CD4-positive, CD25-positive, alpha-beta regulatory T cell (primary cell): ENCODE measurements around the gene OR1J4. TPM values are rescaled to one million over a fixed set of nuclear protein-coding genes. Genes with fewer than 3 reads are reported as not detected.

ENCODE experiments used
- ATAC-seq, 2 donors: fragments of 150-1000 bp; cut with Tn5 transposase; one replicate each; pipeline ENCODE4 v1.10.0; 2021; ENCODE audit warnings: low read depth in 2 of 2, moderate number of reproducible peaks in 2 of 2, moderate library complexity in 1 of 2
- DNase-seq, 3 donors: peaks; one replicate each; pipeline versions ENCODE4 v3.0.0 to v3.0.0-alpha.2; 2012 to 2022; ENCODE audit warnings: mixed read lengths in 1 of 3
- H3K27ac ChIP-seq: one replicate; pipeline ENCODE4 v1.7.0; 2013; ENCODE audit warnings: mild to moderate bottlenecking, low read length; ENCODE audit not compliant: insufficient read depth, poor library complexity, severe bottlenecking
- H3K27me3 ChIP-seq: one replicate; pipeline ENCODE4 v1.7.0; 2013; ENCODE audit warnings: low read length; ENCODE audit not compliant: control insufficient read depth, insufficient read depth
- H3K36me3 ChIP-seq: one replicate; pipeline ENCODE4 v1.7.0; 2013; ENCODE audit warnings: mild to moderate bottlenecking, low read length, moderate library complexity; ENCODE audit not compliant: control insufficient read depth, insufficient read depth
- H3K4me1 ChIP-seq: 2 replicates; pipeline ENCODE4 v1.7.0; 2013; ENCODE audit warnings: mild to moderate bottlenecking, low read length; ENCODE audit not compliant: insufficient read depth, control insufficient read depth, poor library complexity, severe bottlenecking
- H3K4me3 ChIP-seq: one replicate; pipeline ENCODE4 v1.7.0; 2013; ENCODE audit warnings: low read depth, mild to moderate bottlenecking, low read length, moderate library complexity
- H3K9me3 ChIP-seq, 2 experiments: 1 replicate in 1 of 2; 2 replicates in 1 of 2; pipeline ENCODE4 v1.7.0; 2013; ENCODE audit warnings: low read length in 2 of 2, mild to moderate bottlenecking in 1 of 2, moderate library complexity in 1 of 2; ENCODE audit not compliant: control insufficient read depth in 2 of 2
- H3K27ac Mint-ChIP-seq, 3 donors: one replicate each; pipeline ENCODE4 v1.8.0; 2020 to 2022; ENCODE audit warnings: mild to moderate bottlenecking in 3 of 3, mixed read lengths in 3 of 3, moderate library complexity in 2 of 3
- H3K27me3 Mint-ChIP-seq: one replicate; pipeline ENCODE4 v1.8.0; 2022; ENCODE audit warnings: mild to moderate bottlenecking, mixed read lengths
- H3K36me3 Mint-ChIP-seq: one replicate; pipeline ENCODE4 v1.8.0; 2020; ENCODE audit warnings: mixed read lengths
- H3K4me1 Mint-ChIP-seq, 4 donors: one replicate each; pipeline ENCODE4 v1.8.0; 2020 to 2022; ENCODE audit warnings: mixed read lengths in 4 of 4, mild to moderate bottlenecking in 1 of 4
- H3K4me3 Mint-ChIP-seq, 4 donors: one replicate each; pipeline ENCODE4 v1.8.0; 2020 to 2022; ENCODE audit warnings: mild to moderate bottlenecking in 4 of 4, mixed read lengths in 4 of 4, moderate library complexity in 3 of 4
- H3K9me3 Mint-ChIP-seq, 7 donors: one replicate each; pipeline ENCODE4 v1.8.0; 2020 to 2022; ENCODE audit warnings: mixed read lengths in 7 of 7, mild to moderate bottlenecking in 3 of 7, moderate library complexity in 2 of 7
- polyA plus RNA-seq, 4 donors: library from polyadenylated mRNA; unstranded; fragments of 300-500 nt; fragmentation: Illumina TruSeq; gene quantifications; one replicate each; pipeline ENCODE4 v1.2.3, GENCODE V29; 2021
- total RNA-seq: library from RNA; stranded (reverse); gene quantifications from one replicate; pipeline ENCODE4 v1.2.3, GENCODE V29; 2022

The OR1J4 gene
- total and polyA plus RNA-seq, 5 donors from 2014 or later = 1.8 TPM; not detected in 4

GRCh38 chr9:122538757-122539156 is 19.8 kb downstream of the OR1J4 start:
- no peaks in the 10 kb centered on the region for H3K4me1 Mint-ChIP-seq
- peaks cover 0 to 6% (median 0%) of the 10 kb centered on the region in 7 donors for H3K9me3 Mint-ChIP-seq
- no peak overlapping the region for H3K4me3 Mint-ChIP-seq
- no peak overlapping the region for H3K4me3 ChIP-seq
- peaks cover 8% of the 10 kb centered on the region for H3K27me3 Mint-ChIP-seq
- H3K27ac ChIP-seq = no peak overlapping the region
- H3K36me3 ChIP-seq = no peaks in the 10 kb centered on the region
- no peaks in the 10 kb centered on the region for H3K27me3 ChIP-seq
- H3K9me3 ChIP-seq = no peaks in the 10 kb centered on the region
- H3K4me1 ChIP-seq = no peaks in the 10 kb centered on the region
- no peak for ATAC-seq
- H3K36me3 Mint-ChIP-seq = no peaks in the 10 kb centered on the region
- DNase-seq = no peak
- H3K27ac Mint-ChIP-seq = no peak overlapping the region

- Histone ChIP-seq H3K9me3 (no peaks in the 10 kb centered on the region), H3K27me3 (peaks cover 6% of the 10 kb centered on the region), H3K27ac (no peak overlapping the region), H3K4me1 (no peaks in the 10 kb centered on the region), H3K36me3 (no peaks in the 10 kb centered on the region), H3K4me3 (no peak overlapping the region)
- ATAC-seq (no peak), DNase-seq (no peak)
- no peak overlapping the region for H3K27ac Mint-ChIP-seq
- peaks cover 0 to 4% (median 0%) of the 10 kb centered on the region in 7 donors for H3K9me3 Mint-ChIP-seq
- peaks cover 13% of the 10 kb centered on the region for H3K27me3 Mint-ChIP-seq
- H3K36me3 Mint-ChIP-seq = no peaks in the 10 kb centered on the region
- H3K4me1 Mint-ChIP-seq = no peaks in the 10 kb centered on the region
- H3K4me3 Mint-ChIP-seq = no peak overlapping the region
Observed at GRCh38 chr9:122546196-122546595, 27.3 kb downstream of the OR1J4 start.

GRCh38 chr9:122551371-122551770 is 32.4 kb downstream of the OR1J4 start:
- ATAC-seq (no peak), DNase-seq (no peak)
- Mint-ChIP-seq H3K27me3 (peaks cover 20% of the 10 kb centered on the region), H3K4me1 (no peaks in the 10 kb centered on the region), H3K36me3 (no peaks in the 10 kb centered on the region), H3K9me3 (peaks cover 0 to 4% (median 1%) of the 10 kb centered on the region in 7 donors), H3K27ac (no peak overlapping the region), H3K4me3 (no peak overlapping the region)
- H3K36me3 ChIP-seq = no peaks in the 10 kb centered on the region
- no peak overlapping the region for H3K27ac ChIP-seq
- H3K4me3 ChIP-seq = no peak overlapping the region
- H3K27me3 ChIP-seq = peaks cover 8% of the 10 kb centered on the region
- H3K9me3 ChIP-seq = no peaks in the 10 kb centered on the region
- H3K4me1 ChIP-seq = no peaks in the 10 kb centered on the region

GRCh38 chr9:122552812-122553211 is 33.9 kb downstream of the OR1J4 start, which contains the start of gene OR1N2:
Gene OR1N2, plus strand, starts transcription at chr9:122553112. Its CDS starts 100 bp downstream, at chr9:122553212.
- no peaks in the 10 kb centered on the region for H3K4me1 ChIP-seq
- no peaks in the 10 kb centered on the region for H3K4me1 Mint-ChIP-seq
- no peaks in the 10 kb centered on the region for H3K36me3 Mint-ChIP-seq
- H3K27me3 Mint-ChIP-seq = peaks cover 24% of the 10 kb centered on the region
- ATAC-seq = no peak
- no peak within 1 kb of the TSS for H3K27ac ChIP-seq
- peaks cover 8% of the 10 kb centered on the region for H3K27me3 ChIP-seq
- no peak within 1 kb of the TSS for H3K27ac Mint-ChIP-seq
- DNase-seq = no peak
- H3K9me3 Mint-ChIP-seq = peaks cover 0 to 4% (median 1%) of the 10 kb centered on the region in 7 donors
- no peak within 1 kb of the TSS for H3K4me3 ChIP-seq
- no peak within 1 kb of the TSS for H3K4me3 Mint-ChIP-seq
- H3K36me3 ChIP-seq = no peaks in the 10 kb centered on the region
- no peaks in the 10 kb centered on the region for H3K9me3 ChIP-seq

GRCh38 chr9:122561446-122561845 is 42.5 kb downstream of the OR1J4 start:
- peaks cover 9% of the 10 kb centered on the region for H3K27me3 Mint-ChIP-seq
- H3K36me3 ChIP-seq = no peaks in the 10 kb centered on the region
- H3K27ac ChIP-seq = no peak overlapping the region
- H3K27me3 ChIP-seq = peaks cover 4% of the 10 kb centered on the region
- H3K4me3 Mint-ChIP-seq = no peak overlapping the region
- no peak overlapping the region for H3K4me3 ChIP-seq
- H3K4me1 Mint-ChIP-seq = no peaks in the 10 kb centered on the region
- no peaks in the 10 kb centered on the region for H3K9me3 ChIP-seq
- no peaks in the 10 kb centered on the region for H3K36me3 Mint-ChIP-seq
- H3K9me3 Mint-ChIP-seq = peaks cover 0 to 21% (median 4%) of the 10 kb centered on the region in 7 donors
- DNase-seq (no peak), ATAC-seq (no peak)
- no peaks in the 10 kb centered on the region for H3K4me1 ChIP-seq
- H3K27ac Mint-ChIP-seq = no peak overlapping the region

GRCh38 chr9:122562134-122562760 is 43.3 kb downstream of the OR1J4 start:
- no peak overlapping the region for H3K4me3 Mint-ChIP-seq
- no peak overlapping the region for H3K27ac Mint-ChIP-seq
- Histone ChIP-seq H3K4me1 (no peaks in the 10 kb centered on the region), H3K9me3 (no peaks in the 10 kb centered on the region), H3K27me3 (peaks cover 4% of the 10 kb centered on the region), H3K27ac (no peak overlapping the region), H3K4me3 (no peak overlapping the region), H3K36me3 (no peaks in the 10 kb centered on the region)
- no peaks in the 10 kb centered on the region for H3K4me1 Mint-ChIP-seq
- DNase-seq (no peak), ATAC-seq (no peak)
- H3K27me3 Mint-ChIP-seq = peaks cover 5% of the 10 kb centered on the region
- H3K9me3 Mint-ChIP-seq = peaks cover 0 to 21% (median 4%) of the 10 kb centered on the region in 7 donors
- no peaks in the 10 kb centered on the region for H3K36me3 Mint-ChIP-seq

GRCh38 chr9:122567901-122568300 is 49.0 kb downstream of the OR1J4 start:
- peaks cover 4% of the 10 kb centered on the region for H3K27me3 ChIP-seq
- H3K4me1 ChIP-seq = no peaks in the 10 kb centered on the region
- Mint-ChIP-seq H3K9me3 (peaks cover 0 to 8% (median 3%) of the 10 kb centered on the region in 7 donors), H3K27ac (no peak overlapping the region), H3K27me3 (peaks cover 5% of the 10 kb centered on the region), H3K36me3 (no peaks in the 10 kb centered on the region), H3K4me1 (no peaks in the 10 kb centered on the region), H3K4me3 (no peak overlapping the region)
- H3K4me3 ChIP-seq = no peak overlapping the region
- H3K27ac ChIP-seq = no peak overlapping the region
- no peak for ATAC-seq
- H3K36me3 ChIP-seq = no peaks in the 10 kb centered on the region
- H3K9me3 ChIP-seq = no peaks in the 10 kb centered on the region
- no peak for DNase-seq
